NCI-H2196 treated with DMSO at 0.1 percent for 48 hours (cell line): ENCODE results near the gene ARMC2.
"Not testable (repeated sequence)": the region's sequence is repeated elsewhere in the genome, so short reads cannot be mapped to it uniquely, and the experiment has no call there.

Experiments used
- DNase-seq: peaks from one replicate; lab custom pipeline; 2025; ENCODE audit not compliant: unreplicated experiment; lab: John Stamatoyannopoulos, UW

ARMC2 gene

DNA sequence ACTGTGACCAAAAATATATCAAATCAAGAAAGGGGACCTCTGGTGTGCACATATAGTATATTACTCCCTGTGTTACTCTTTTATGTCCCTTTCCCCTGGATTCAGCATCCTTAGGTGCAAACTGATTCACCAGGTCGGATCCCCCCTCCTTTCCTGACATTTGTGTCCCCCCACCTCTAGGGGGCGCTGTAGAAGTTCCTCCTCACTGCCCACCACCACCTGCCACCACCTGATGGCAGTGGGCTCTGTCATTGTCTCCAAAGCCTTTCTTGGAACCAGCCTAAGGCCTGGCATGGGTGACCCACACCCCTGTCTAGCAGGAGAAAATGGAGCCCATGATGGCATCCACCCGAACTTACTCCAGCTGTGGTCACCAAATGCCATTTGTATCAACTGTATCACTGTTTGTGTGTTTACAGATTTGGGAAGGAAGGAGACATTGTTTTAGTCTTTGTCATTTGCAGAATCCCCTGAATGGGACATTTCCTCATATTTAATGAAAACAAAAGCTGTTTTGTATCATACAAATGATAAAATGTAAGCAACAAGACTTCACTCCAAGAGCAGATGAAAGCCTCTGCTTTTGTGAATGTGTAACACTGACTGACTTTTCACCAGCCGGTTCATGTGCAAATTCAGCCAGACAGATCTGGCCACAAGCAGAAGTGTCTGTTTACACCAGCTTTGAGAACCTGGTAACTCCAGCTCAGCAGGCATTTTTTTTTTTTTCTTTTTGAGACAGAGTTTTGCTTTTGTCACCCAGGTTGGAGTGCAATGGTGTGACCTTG, 66.2 kb downstream of the ARMC2 start:
- no peak for DNase-seq

DNA sequence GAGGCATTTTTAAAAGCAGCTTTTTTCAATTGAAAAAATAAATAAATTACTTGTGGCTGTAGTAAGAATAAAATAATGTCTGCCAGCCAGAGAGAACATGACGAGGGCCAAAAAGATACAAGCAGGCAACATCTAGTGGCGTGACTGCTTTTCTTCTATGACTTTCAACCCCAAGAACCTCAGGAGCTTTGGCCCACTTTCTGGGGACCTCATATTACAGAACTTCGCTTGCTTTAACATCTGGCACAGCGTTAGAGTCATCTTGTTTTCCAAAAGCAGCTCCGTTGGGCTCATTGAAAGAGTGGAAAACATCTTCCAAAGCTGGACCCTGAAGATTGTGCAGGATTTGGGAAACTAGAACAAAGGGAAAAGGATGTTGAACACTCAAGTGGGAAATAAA, 67.0 kb downstream of the ARMC2 start:
- no peak for DNase-seq

DNA sequence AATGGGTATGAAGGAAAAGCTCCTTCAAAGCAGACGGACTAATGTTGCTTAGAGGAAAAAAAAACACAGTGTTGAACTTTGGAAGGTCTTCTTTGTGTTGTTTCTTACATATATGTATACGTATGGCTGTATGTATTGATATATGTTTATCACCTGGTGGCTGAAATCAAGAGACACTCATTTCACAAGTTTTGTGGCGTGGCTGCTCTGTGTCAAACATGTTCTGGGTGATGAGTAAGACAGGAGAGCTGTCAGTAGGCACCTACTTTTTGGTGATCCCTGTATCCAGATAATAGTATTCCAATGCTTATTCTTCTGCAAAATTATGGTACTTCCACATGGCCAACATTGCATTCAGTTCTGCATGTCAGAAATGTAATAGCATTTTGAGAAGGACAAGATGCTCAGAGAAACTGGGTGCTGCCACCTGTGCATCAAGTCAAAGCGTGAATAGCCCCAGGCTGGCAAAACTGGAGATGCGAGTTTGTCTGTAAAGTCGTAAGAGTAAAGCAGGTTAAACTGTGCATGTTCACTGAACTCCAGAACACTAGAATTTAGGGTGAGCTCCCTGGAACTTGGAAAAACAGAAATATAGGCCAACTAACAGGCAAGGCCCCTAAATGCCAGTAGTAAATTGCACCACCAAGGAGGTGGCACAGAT, 67.9 kb downstream of the ARMC2 start:
- DNase-seq: no peak

DNA sequence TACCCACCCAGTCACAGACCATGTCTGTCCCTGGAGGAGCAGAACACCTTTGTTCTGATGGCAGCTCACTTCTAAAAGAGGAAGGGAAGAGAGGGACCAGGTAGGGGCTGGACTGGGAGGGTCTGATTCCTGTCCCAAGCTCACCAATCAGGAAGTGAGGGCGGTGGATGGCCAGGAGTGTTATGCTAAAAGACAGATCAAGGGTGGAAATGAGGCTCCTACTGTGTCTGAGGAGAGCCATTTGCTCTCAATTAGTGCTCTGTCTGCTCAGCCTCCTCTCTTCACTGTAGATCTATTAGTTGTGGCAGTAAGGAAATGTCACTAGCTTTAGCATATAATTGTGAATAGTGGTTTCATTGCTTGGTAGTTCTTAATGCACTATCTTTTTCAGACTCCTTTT, 72.5 kb downstream of the ARMC2 start:
- no peak for DNase-seq

DNA sequence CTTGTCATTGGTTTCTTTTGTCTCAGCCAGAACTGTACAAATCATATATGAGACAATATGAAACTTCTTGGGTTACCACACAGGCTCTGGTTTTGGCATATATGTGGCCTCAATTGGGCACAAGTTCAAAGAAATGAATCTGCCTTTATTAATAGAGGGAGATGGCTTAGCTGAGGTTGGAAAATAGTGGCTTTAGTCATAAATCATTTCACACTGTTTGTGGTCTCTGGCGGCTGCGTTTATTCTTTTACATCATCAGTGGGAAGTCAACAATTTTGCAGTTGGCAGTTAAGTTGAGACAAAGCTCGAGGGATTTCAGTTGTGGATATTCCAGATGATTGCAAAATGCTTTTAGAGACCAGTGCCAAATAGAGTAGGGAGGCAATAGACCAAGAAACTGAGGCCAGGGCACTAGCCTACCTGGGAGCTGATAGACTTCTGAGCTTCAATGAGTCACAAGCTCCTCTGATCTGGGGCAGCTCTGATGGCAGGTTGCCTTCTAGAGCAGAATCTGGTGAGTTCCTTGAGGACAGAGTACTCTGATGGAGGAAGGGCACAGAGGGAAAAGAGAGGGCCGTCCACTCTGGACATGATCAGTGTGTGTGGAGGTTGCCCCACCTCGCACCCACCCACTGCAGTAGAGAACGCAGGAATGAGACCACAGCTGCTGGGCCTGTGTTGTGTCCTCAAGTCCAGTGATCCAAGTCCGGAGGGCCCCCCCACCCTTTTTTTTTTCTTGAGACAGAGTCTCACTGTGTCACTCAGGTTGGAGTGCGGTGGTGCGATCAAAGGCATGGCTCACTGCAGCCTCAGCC, 73.5 kb downstream of the ARMC2 start:
- peak; percentile 11 for DNase-seq

DNA sequence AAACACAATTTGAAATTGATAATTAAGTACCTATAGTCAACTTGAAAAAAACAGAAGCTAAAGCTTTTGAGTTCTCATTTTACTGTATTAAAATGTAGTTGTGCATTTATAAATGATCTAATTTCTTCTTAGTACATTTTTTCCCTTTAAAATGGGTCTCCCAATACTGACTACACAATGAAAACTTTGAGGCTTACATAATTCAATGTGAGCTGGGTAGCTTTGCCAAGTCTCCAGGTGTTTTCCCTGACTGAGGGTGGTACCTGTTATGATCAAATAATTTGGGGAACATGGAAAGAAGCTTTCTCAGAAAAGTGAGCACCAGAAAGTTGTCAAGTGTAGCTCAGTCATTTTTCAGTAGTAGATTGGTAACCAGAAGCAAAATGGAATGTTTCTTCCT, 74.3 kb downstream of the ARMC2 start:
- DNase-seq: no peak

DNA sequence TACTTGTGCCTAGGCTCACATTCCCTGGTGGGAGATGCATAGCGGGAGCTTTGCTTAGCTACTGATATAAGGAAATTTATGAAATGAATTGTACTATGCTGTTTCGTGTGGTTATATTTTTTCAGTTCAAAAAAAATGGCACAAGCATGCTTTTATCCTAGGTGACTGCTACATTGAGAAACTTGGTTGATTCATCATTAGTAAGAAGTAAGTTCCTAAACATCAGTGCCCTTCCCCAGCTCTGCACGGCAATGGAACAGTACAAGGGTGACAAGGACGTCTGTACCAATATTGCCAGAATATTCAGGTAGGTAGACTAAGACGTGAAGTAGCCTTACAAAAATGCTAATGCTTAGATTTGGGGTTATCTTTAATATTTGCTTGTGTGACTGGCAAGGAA, 79.7 kb downstream of the ARMC2 start:
- DNase-seq: no peak

DNA sequence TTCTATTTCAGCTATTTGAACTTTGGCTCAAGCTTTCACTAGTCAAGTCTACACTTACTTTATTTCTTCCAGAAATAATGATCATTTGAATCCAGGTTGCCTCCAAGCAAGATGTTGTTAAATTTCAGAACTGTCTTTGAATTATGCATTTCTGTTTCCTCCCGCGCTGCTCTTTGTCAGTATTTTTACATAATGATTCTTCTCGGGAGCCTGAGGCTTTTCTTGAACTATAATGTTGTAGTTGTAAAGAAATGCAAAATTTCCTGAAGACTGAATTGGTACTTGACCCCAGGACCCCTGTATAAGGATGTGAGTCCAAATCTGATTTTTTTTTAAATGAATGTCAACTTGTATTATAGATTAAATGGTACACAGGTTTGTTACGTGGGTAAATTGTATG, 80.4 kb downstream of the ARMC2 start:
- DNase-seq: no peak

DNA sequence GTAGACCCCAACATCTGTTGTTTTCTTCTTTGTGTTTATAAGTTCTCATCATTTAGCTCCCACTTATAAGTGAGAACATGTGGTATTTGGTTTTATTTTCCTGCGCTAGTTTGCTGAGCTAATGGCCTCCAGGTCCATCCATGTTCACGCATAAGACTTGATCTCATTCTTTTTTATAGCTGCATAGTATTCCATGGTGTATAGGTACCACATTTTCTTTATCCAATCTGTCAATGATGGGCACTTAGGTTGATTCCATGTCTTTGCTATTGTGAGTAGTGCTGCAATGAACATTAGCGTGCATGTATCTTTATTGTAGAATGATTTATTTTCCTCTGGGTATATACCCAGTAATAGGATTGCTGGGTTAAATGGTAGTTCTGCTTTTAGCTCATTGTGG, 82.9 kb downstream of the ARMC2 start:
- not testable (repeated sequence) for DNase-seq

DNA sequence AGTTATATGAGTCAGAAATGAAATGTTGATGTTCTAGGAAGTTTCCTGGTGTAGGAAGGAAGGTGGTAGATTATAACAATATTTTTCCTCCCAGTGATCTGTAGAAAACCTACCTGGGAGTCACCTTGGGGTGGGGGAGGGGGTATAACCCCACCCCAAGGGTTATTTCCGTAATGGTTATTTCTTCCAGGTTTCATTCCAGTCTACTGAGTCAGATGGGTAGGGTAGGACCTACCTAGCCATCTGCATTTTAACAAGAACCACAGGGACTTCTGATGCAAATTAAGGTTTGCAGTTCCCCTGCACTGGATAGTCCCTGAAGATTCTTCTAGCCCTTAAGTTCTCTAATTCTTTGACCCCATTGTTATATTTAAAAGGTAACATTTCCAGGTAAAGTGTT, 88.9 kb downstream of the ARMC2 start:
- DNase-seq: no peak

DNA sequence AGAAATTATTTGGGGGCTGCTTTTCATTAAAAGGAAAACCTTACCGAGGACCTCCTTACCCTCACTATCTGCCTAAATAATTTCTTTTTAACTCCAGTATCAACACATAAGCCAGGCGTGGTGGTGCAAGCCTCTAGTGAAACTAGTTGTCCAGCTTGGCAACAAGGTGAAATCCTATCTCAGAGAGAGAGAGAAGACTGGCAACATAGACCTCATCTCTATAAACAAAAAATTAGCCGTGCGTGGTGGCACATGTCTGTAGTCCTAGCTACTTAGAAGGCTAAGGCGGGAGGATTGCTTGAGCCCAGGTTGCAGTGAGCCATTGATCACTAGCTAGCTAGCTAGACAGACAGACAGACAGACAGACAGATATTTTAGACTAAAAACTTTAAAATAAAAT, 92.5 kb downstream of the ARMC2 start:
- no peak for DNase-seq

DNA sequence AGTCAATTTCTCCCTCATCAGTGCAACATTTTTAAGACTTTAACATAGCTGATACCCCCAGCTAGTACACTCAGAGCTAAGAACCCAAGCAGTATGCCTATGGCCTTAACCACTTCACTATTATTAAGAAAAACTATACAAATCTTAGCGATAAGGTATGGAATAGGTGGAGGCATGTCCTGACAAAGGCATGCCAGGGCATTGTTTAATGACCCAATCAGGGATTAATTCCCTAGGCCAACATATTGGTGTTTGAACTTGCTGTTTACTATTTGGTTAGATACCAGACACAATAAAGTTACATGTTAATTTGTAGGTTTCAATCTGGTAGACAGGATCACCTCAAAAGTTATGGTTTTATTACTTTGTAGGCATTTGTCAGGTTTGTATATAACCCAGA, 93.1 kb downstream of the ARMC2 start:
- no peak for DNase-seq

DNA sequence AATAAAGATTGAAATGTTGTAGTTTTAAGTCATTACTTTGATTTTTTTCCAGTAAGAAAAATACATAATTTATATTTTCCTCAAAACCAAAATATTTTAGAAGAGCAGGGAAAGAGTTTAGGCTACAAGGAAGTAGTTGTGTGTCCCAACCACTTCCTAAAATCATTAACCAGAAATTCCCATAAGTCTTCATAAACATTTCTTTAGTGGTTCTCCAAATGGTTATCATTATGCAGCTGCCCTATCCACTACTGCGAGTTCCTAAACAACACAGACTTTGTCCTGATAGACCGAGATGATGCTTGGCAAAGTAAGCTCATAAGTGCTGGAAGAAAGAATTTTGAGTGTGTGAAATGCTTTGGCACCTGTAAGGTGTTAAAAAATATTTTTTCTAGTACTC, 93.6 kb downstream of the ARMC2 start:
- no peak for DNase-seq

DNA sequence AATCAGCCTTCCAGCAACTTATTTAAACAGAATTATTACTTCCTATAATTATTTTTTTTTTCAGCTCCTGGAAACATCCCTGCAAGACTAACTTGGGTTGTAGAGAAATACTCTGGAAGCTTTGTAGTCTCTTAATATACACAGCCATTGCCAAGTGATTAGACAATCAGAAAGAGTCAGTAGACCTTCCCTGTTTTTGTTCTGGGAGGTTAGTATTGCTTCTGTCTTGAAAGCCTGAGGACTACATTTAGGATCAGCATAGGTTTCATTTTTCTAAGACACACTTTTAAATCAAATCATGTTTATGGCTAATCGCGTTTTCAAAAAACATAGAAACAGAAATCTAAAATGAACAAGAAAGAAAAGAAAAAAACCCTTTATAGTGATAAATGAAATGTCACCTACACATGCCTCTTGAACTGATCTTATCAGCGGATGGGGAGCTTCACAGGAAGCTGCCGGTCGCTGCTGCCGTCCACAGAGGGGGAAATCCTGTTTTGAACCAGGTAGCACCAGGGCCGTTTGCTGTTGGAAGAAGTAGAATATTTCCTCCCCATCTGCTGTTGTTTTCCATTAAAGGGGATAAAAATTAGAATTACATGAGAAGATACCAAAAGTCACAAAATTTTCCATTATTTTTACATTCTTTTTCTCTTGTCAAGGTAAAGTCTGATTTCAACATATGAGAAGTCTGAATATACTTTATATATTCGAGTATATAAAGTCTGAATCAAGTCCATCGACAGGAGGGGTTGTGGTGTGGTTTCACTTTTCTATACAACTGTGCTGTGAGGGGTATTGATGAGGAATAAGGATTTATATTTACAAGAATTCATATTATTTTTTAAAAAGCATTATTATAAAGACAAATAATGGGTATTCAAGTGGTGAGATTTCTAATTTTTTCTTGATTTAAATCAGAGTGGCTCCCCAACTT, 94.6 kb downstream of the ARMC2 start:
- DNase-seq: no peak

DNA sequence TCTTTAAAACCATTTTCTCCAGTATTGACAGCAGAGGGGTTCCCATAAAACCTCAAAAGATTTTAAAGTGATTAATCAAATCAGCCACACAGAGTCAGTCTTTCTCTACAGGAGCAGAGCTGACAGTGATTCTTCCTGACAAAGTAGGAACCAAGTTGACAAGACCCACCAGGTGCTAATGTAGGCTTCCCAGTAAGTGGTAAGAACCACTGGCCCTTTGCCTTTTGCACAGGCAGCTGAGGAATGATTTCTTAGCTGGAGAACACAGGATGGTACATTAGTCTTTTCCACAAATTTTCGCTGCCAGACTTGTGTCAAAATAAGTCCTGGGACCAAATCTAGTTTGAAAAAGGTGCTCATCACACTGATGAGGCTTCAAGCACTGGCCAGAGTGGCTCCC, 95.8 kb downstream of the ARMC2 start:
- no peak for DNase-seq

DNA sequence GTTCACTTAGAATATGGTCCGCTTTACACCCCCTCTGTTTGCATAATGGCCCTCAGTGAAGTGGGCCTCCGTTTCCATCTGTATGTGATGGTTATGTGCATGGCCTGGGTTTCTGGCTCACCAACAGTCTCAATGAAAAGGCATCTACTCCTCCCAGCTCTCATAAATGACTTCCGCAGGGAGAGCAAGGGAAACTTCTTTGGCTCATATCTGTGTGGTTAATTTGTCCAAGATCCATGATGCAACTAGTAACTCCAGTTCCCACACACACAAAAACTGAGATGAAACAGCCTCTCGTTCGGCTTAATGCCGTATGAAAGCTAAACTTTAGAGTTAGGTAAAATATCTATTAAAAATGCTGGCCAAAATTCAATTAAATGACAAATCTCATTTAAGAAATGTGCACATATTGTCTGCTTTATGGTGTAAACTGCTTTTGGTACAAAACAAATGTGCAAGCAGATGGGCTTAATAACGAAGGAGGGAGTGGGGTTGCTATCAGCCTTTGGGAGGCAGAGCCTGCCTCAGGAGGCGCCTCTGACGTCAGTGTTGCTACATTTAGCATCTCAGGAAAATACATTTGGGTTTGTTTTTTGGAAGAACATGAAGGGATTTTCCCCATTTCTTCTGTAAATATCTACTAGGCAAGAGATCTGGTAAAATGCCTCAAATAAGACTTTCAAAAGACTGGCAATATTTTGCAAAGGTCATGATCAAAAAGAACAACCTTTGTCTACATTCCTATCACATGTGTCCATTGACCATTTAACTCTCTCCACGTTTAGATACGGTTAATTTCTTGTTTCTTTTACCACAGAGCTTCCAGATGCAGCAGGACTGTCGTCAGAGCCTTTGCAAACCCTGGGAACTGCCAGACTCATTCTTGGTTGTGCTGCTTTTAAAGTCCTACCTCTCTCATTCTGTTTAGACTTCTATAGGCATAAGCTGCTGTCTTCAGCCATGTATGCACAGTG, 96.8 kb downstream of the ARMC2 start:
- DNase-seq: no peak

DNA sequence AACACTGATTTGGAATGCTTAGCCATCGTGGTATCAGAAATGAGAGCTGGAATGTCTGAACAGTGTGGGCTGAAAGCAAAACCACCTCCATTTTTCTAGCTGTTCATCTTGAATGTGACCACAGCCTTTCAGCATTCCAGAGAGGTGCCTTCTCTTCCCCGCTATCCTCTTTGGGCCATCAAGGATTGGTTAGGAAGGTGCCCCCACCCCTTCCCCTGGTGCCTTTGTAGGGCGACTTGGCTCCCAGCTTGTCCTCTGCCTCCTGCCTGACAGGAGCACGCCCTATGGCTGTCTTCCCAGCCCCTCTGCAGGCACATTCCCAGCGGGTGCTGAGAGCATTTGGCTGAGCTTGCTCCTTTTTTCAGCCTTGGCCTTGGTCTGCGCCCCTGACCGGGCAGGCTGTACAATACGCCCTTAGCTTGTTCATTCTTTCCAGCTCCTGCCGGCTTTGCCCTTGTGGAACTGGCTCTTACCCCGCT, 97.5 kb downstream of the ARMC2 start:
- no peak for DNase-seq

DNA sequence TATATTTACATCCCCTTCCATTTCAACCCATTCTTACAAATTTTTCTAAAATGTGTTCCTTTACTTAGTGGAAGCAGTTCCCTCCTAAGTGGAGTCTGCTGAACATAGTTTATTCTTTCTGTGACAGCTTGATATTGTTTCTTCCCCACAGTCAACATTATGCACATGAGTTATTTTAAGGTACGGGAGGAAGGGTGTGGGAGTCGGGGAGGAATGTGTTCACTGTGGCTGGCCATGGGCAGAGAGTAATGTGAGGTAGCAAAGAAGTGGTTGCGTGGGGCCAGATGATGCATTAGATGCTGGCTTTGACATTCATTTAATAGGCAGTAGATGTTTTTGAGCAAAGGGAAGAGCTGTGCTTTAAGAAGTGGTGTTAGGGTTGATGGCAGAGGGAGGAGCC, 98.5 kb downstream of the ARMC2 start:
- DNase-seq: no peak

DNA sequence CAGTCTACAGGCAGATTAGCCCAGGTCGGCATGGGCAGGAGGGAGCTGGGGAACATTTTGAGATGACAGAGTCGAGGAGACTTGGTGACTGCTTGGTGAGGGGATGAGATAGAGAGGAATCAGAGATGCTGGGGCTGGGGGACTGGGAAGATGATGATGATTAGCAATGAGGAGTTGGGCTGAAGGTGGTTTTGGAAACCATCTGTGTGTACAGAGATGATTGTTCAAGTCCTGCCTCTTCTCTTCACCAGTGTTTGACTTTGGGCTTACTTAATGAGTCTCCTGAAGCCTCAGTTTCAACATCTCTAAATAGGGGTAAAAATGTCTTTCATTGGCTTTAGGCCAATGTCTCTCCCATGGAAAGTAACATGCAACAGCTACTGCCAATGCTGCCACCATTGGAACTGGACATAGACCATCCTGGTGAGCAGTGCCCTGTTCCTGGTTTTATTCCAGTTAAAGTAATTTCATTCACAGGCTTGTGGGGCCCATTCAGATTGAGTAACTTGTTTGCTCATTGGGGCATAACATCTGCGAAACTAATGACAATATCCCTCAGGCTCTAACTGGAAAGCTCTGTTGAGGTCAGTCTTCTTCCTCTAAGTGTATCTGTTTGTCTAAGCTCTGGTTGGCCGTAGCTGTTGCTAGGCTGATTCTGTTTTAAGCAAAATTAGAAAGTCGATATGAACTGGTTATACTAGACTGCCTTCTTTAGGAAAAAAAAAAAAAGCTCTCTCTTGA, 99.1 kb downstream of the ARMC2 start:
- DNase-seq: peak; percentile 58
